Stimulated activated CD8-positive, alpha-beta memory T cell treated with anti-CD3 and anti-CD28 coated beads, Interleukin-2, amount 100 ng/mL, for 1 hour (primary cell): ENCODE results near the gene C10orf67.

ENCODE experiments used
- DNase-seq, 2 donors: peaks; one replicate each; pipeline ENCODE4 v3.0.0-alpha.2; 2020; ENCODE audit warnings: low read depth in 2 of 2

The C10orf67 gene

GRCh38 chr10:23197416-23197861 lies 147.2 kb downstream of the C10orf67 start:
- DNase-seq, result no peak

- no peak for DNase-seq
Measured at GRCh38 chr10:23196915-23197314, 147.7 kb downstream of the C10orf67 start.

- no peak for DNase-seq
Measured at GRCh38 chr10:23195846-23196600, 148.6 kb downstream of the C10orf67 start.

GRCh38 chr10:23194966-23195845 lies 149.4 kb downstream of the C10orf67 start:
- no peak for DNase-seq

GRCh38 chr10:23194471-23194965 lies 150.1 kb downstream of the C10orf67 start:
- no peak for DNase-seq

- no peak for DNase-seq
Measured at GRCh38 chr10:23193435-23194074, 151.0 kb downstream of the C10orf67 start.

- no peak for DNase-seq
Measured at GRCh38 chr10:23192712-23193434, 151.7 kb downstream of the C10orf67 start.

GRCh38 chr10:23191764-23192711 lies 152.6 kb downstream of the C10orf67 start, which contains the start of gene PTF1A:
TSS of gene PTF1A (plus strand) at chr10:23192312. CDS start at chr10:23192531, 219 bp downstream.
- DNase-seq, result no peak

GRCh38 chr10:23190872-23191763 lies 153.5 kb downstream of the C10orf67 start:
- DNase-seq, result no peak

GRCh38 chr10:23189024-23189423 lies 155.6 kb downstream of the C10orf67 start:
- no peak for DNase-seq

GRCh38 chr10:23187155-23187554 lies 157.4 kb downstream of the C10orf67 start:
- no peak for DNase-seq

- DNase-seq, result no peak
Measured at GRCh38 chr10:23186697-23187096, 157.9 kb downstream of the C10orf67 start.

GRCh38 chr10:23186178-23186577 lies 158.4 kb downstream of the C10orf67 start:
- DNase-seq, result no peak

GRCh38 chr10:23174977-23175512 lies 169.6 kb downstream of the C10orf67 start:
- DNase-seq, result no peak

- no peak for DNase-seq
Measured at GRCh38 chr10:23174074-23174976, 170.3 kb downstream of the C10orf67 start.

GRCh38 chr10:23173214-23174073 lies 171.2 kb downstream of the C10orf67 start:
- DNase-seq, result no peak
